ENCODE measurements around the gene POLN. TPM values are rescaled to one million over a fixed set of nuclear protein-coding genes. Genes with fewer than 3 reads are reported as not detected.
"Not testable (repeated sequence)": the region's sequence is repeated elsewhere in the genome, so short reads cannot be mapped to it uniquely, and the experiment has no call there.

The POLN gene
- polyA plus RNA-seq, 2 of the 4 experiments (the other 2 are of a cell fraction), result 2.4 to 2.9 TPM

DNA sequence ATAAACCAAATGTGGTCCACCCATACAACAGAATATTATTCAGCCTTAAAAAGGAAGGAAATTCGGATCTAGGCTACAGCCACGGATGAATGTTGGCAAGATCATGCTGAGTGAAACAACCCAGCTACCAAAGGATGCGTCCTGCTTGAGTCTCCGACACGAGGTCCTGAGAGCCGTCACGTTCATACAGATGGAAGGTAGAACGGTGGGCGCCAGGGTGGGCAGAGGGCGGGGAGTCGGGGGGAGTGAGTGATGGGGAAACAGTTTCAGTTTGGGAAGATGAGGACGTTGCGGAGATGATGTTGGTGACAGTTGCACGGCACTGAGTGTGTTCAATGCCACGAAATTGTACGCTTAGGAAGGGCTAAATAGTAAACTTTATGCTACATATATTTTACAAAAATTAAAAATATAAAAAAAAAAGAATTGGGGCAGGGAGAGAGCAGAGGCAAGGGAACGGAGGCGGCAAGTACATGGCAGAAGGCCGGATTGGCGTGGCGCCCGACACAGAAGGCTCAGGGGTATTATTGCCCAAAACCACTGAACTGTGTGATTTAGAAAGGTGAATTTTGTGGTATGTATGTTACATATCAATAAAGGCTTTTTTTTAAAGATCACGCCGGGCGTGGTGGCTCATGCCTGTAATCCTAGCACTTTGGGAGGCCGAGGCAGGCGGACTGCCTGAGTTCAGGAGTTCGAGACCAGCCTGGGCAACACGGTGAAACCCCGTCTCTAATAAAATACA, 34.8 kb upstream of the POLN start:
- no peak overlapping the region for H3K27ac ChIP-seq
- DNase-seq (ENCODE audit: low read depth in 1 of 2, low spot score in 1 of 2) (no peak), FAIRE-seq (no peak), ATAC-seq (no peak)
- ChIA-PET POLR2A (no interaction called here), CTCF (no interaction called here)
- H3K4me1 ChIP-seq, result no peaks in the 10 kb centered on the region
- TF ChIP-seq E2F6 (IDR thresholded peaks at IDR 0.05; ENCODE audit: borderline replicate concordance, low read depth), result no peak
- TF ChIP-seq JUNB (IDR thresholded peaks at IDR 0.05), result no peak
- TF ChIP-seq ATOH8 (CRISPR knock-in tag; IDR thresholded peaks at IDR 0.05; ENCODE audit: low read depth), result no peak
- no peak for TF ChIP-seq ZFP36 (IDR thresholded peaks at IDR 0.05; ENCODE audit: borderline replicate concordance, partially characterized antibody)
- no peak for TF ChIP-seq FOXS1 (CRISPR knock-in tag; IDR thresholded peaks at IDR 0.05)
- H3K9me3 ChIP-seq, result no peaks in the 10 kb centered on the region
- 89% methylated on average over 29 of the region's 30 CpGs for WGBS (ENCODE audit: missing lambda C conversion rate)
- no peak overlapping the region for H3K4me2 ChIP-seq
- H3K4me3 ChIP-seq, result no peak overlapping the region

- FAIRE-seq (no peak), ATAC-seq (no peak), DNase-seq (ENCODE audit: low read depth in 1 of 2, low spot score in 1 of 2) (no peak)
- no peaks in the 10 kb centered on the region for H3K4me1 ChIP-seq
- ChIA-PET CTCF (no interaction called here), POLR2A (no interaction called here)
- no peak overlapping the region for H3K4me2 ChIP-seq
- 89% methylated on average over 44 of the region's 44 CpGs for WGBS (ENCODE audit: missing lambda C conversion rate)
- no peak for TF ChIP-seq EHMT2 (IDR thresholded peaks at IDR 0.05; ENCODE audit: low read depth)
- no peak for TF ChIP-seq RARB (CRISPR knock-in tag; IDR thresholded peaks at IDR 0.05)
- H3K27ac ChIP-seq, result no peak overlapping the region
- H3K4me3 ChIP-seq, result no peak overlapping the region
- no peaks in the 10 kb centered on the region for H3K9me3 ChIP-seq
These were observed 33.8 kb upstream of the POLN start for GRCh38 chr4:2275546-2276251.

- H3K9me3 ChIP-seq; ATAC-seq; H3K4me1 ChIP-seq; H3K4me2 ChIP-seq; H3K4me3 ChIP-seq; FAIRE-seq; POLR2A ChIA-PET; H3K27ac ChIP-seq; DNase-seq (ENCODE audit: low read depth in 1 of 2, low spot score in 1 of 2): not testable (repeated sequence)
- CTCF ChIA-PET, result interaction anchor here (1.2 kb wide), 1 partner anchor 167 kb away, joined by 3 read pairs; no protein-coding TSS in a partner anchor
- 72% methylated on average over 8 of the region's 10 CpGs for WGBS (ENCODE audit: missing lambda C conversion rate)
These were observed 33.1 kb upstream of the POLN start for GRCh38 chr4:2275044-2275397.

DNA sequence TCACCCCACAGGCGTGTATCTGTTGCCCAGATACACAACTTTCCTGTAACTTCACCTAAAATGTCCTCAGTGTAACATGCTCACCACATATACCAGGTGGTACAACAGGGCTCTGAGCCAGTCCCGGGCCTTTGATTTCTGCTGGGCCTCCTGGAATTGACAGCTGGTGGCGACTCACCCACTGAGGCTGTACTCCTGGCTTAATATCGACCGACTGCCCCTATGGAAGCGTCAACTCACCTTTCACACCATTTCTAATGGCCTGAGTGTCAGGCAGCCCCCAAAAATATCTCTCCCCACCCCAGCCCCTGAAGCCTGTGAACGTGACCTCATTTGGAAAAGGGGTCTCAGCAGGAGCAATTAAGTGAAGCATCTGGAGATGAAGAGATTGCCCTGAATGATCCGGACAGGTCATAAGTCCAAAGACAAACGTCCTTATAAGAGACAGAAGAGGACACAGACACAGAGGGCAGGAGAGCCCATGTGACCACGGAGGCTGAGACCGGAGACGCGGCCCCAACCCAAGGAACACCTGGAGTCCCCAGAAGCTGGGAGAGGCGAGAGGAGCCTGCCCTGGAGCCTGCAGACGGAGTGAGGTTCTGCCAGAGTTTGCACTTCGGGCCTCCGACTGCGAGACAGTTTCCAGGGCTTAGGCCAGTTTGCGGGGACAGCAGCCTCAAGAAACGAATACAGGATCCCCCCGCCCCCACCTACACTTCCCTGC, 32.6 kb upstream of the POLN start:
- Histone ChIP-seq H3K9me3 (no peaks in the 10 kb centered on the region), H3K4me1 (no peaks in the 10 kb centered on the region), H3K4me2 (no peak overlapping the region), H3K4me3 (no peak overlapping the region), H3K27ac (no peak overlapping the region)
- no peak for FAIRE-seq
- ChIA-PET POLR2A (no interaction called here), CTCF (interaction anchor here (1.2 kb wide), 1 partner anchor 167 kb away, joined by 3 read pairs; no protein-coding TSS in a partner anchor)
- TF ChIP-seq ZNF302 (CRISPR knock-in tag; IDR thresholded peaks at IDR 0.05), result no peak
- TF ChIP-seq, protein P1, sequence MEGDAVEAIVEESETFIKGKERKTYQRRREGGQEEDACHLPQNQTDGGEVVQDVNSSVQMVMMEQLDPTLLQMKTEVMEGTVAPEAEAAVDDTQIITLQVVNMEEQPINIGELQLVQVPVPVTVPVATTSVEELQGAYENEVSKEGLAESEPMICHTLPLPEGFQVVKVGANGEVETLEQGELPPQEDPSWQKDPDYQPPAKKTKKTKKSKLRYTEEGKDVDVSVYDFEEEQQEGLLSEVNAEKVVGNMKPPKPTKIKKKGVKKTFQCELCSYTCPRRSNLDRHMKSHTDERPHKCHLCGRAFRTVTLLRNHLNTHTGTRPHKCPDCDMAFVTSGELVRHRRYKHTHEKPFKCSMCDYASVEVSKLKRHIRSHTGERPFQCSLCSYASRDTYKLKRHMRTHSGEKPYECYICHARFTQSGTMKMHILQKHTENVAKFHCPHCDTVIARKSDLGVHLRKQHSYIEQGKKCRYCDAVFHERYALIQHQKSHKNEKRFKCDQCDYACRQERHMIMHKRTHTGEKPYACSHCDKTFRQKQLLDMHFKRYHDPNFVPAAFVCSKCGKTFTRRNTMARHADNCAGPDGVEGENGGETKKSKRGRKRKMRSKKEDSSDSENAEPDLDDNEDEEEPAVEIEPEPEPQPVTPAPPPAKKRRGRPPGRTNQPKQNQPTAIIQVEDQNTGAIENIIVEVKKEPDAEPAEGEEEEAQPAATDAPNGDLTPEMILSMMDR (IDR thresholded peaks at IDR 0.05), result no peak
- no peak for TF ChIP-seq HOXB13 (CRISPR knock-in tag; IDR thresholded peaks at IDR 0.05; ENCODE audit: low read depth)
- TF ChIP-seq MAZ (IDR thresholded peaks at IDR 0.05; ENCODE audit: borderline replicate concordance, low read depth, low read length), result no peak
- no peak for TF ChIP-seq ZC3H11A (IDR thresholded peaks at IDR 0.05)
- no peak for TF ChIP-seq JUNB (IDR thresholded peaks at IDR 0.05)
- TF ChIP-seq KDM5A (IDR thresholded peaks at IDR 0.05), result no peak
- TF ChIP-seq JUN (IDR thresholded peaks at IDR 0.05), result no peak
- TF ChIP-seq RARB (CRISPR knock-in tag; IDR thresholded peaks at IDR 0.05), result no peak
- TF ChIP-seq FOXS1 (CRISPR knock-in tag; IDR thresholded peaks at IDR 0.05), result no peak
- no peak for TF ChIP-seq KDM1A (IDR thresholded peaks at IDR 0.05; ENCODE audit: low read depth)
- no peak for TF ChIP-seq POLR2A (IDR thresholded peaks at IDR 0.05; ENCODE audit: low read length)
- TF ChIP-seq RNF2 (IDR thresholded peaks at IDR 0.05; ENCODE audit: borderline replicate concordance, low read depth), result no peak
- TF ChIP-seq NPAS2 (CRISPR knock-in tag; IDR thresholded peaks at IDR 0.05; ENCODE audit: borderline replicate concordance), result no peak
- 80% methylated on average over 16 of the region's 21 CpGs for WGBS (ENCODE audit: missing lambda C conversion rate)
- no peak for DNase-seq (ENCODE audit: low read depth in 1 of 2, low spot score in 1 of 2)
- no peak for ATAC-seq
